Stimulated activated CD4-positive, alpha-beta T cell treated with anti-CD3 and anti-CD28 coated beads, Interleukin-15, amount 100 ng/mL, for 1 hour (primary cell): ENCODE data around the gene LIPA.
"Not testable (repeated sequence)": the region's sequence is repeated elsewhere in the genome, so short reads cannot be mapped to it uniquely, and the experiment has no call there.

Experiments
- DNase-seq, 2 donors: peaks; one replicate each; pipeline ENCODE4 v3.0.0-alpha.2; 2020; ENCODE audit warnings: low read depth in 1 of 2, low spot score in 1 of 2

LIPA gene

GRCh38 chr10:89271532-89271931 is 20.0 kb upstream of the LIPA start:
- no peak for DNase-seq

GRCh38 chr10:89270153-89270483 is 18.5 kb upstream of the LIPA start:
- DNase-seq = no peak

GRCh38 chr10:89269433-89270152 is 18.0 kb upstream of the LIPA start:
- no peak for DNase-seq

- no peak for DNase-seq
Measured at GRCh38 chr10:89266721-89267453, 15.3 kb upstream of the LIPA start.

GRCh38 chr10:89263531-89263930 is 12.0 kb upstream of the LIPA start:
- DNase-seq = no peak

GRCh38 chr10:89263091-89263490 is 11.5 kb upstream of the LIPA start:
- DNase-seq = no peak

GRCh38 chr10:89262086-89263051 is 10.8 kb upstream of the LIPA start:
- DNase-seq = no peak

GRCh38 chr10:89258881-89259280 is 7.3 kb upstream of the LIPA start:
- no peak for DNase-seq

- DNase-seq = no peak
Measured at GRCh38 chr10:89257581-89257980, 6.0 kb upstream of the LIPA start.

- no peak for DNase-seq
Measured at GRCh38 chr10:89256962-89257361, 5.4 kb upstream of the LIPA start.

- no peak for DNase-seq
Measured at GRCh38 chr10:89256340-89256739, 4.8 kb upstream of the LIPA start.

GRCh38 chr10:89255793-89256192 is 4.2 kb upstream of the LIPA start:
- no peak for DNase-seq

GRCh38 chr10:89255091-89255579 is 3.6 kb upstream of the LIPA start:
- DNase-seq = not testable (repeated sequence)

GRCh38 chr10:89252225-89252585 is 630 bp upstream of the LIPA start:
- DNase-seq = no peak

GRCh38 chr10:89250865-89251408 is 638 bp downstream of the LIPA start:
- DNase-seq = no peak

GRCh38 chr10:89248990-89249389 is 2.6 kb downstream of the LIPA start:
- no peak for DNase-seq

GRCh38 chr10:89247623-89248022 is 4.0 kb downstream of the LIPA start:
- not testable (repeated sequence) for DNase-seq

GRCh38 chr10:89245802-89246201 is 5.8 kb downstream of the LIPA start:
- DNase-seq = no peak

- no peak for DNase-seq
Measured at GRCh38 chr10:89242840-89243568, 8.6 kb downstream of the LIPA start.

- no peak for DNase-seq
Measured at GRCh38 chr10:89242345-89242684, 9.3 kb downstream of the LIPA start.
